ENCODE data around the gene MRPL28.
"Not testable (repeated sequence)": the region's sequence is repeated elsewhere in the genome, so short reads cannot be mapped to it uniquely, and the experiment has no call there.

MRPL28 gene

GRCh38 chr16:370443-370842, at the start of gene MRPL28:
Gene MRPL28 (minus strand): TSS chr16:370538. CDS start chr16:370218, 320 bp downstream.
- H3K36me3 Mint-ChIP-seq (ENCODE audit: low read depth), result peaks cover 9% of the 10 kb centered on the region
- no peaks in the 10 kb centered on the region for H3K9me3 Mint-ChIP-seq
- H3K4me3 Mint-ChIP-seq, result peak within 1 kb of the TSS; percentile 87
- peaks cover 2% of the 10 kb centered on the region for H3K27me3 Mint-ChIP-seq (ENCODE audit: low read depth, poor library complexity)
- TF ChIP-seq CTCF (IDR thresholded peaks at IDR 0.05), result no peak
- peak within 1 kb of the TSS; percentile 19 for H3K27ac Mint-ChIP-seq
- H3K4me1 Mint-ChIP-seq, result peaks cover 12% of the 10 kb centered on the region
- peak; percentile 94 for DNase-seq

GRCh38 chr16:415170-415498, 44.8 kb upstream of the MRPL28 start:
- H3K27ac Mint-ChIP-seq; H3K36me3 Mint-ChIP-seq (ENCODE audit: low read depth); H3K4me1 Mint-ChIP-seq; H3K27me3 Mint-ChIP-seq (ENCODE audit: low read depth, poor library complexity); H3K4me3 Mint-ChIP-seq; H3K9me3 Mint-ChIP-seq; DNase-seq: not testable (repeated sequence)

GRCh38 chr16:414395-415169, 44.2 kb upstream of the MRPL28 start:
- Mint-ChIP-seq H3K27me3 (ENCODE audit: low read depth, poor library complexity) (peaks cover 4% of the 10 kb centered on the region), H3K36me3 (ENCODE audit: low read depth) (peaks cover 3% of the 10 kb centered on the region), H3K9me3 (no peaks in the 10 kb centered on the region), H3K4me1 (peaks cover 12% of the 10 kb centered on the region), H3K4me3 (no peak overlapping the region), H3K27ac (no peak overlapping the region)
- no peak for DNase-seq
- TF ChIP-seq CTCF (IDR thresholded peaks at IDR 0.05), result no peak

GRCh38 chr16:411576-412265, 41.4 kb upstream of the MRPL28 start:
- H3K9me3 Mint-ChIP-seq, result no peaks in the 10 kb centered on the region
- no peak for DNase-seq
- no peak overlapping the region for H3K4me3 Mint-ChIP-seq
- no peak overlapping the region for H3K27ac Mint-ChIP-seq
- peaks cover 10% of the 10 kb centered on the region for H3K36me3 Mint-ChIP-seq (ENCODE audit: low read depth)
- H3K4me1 Mint-ChIP-seq, result peaks cover 16% of the 10 kb centered on the region
- no peak for TF ChIP-seq CTCF (IDR thresholded peaks at IDR 0.05)
- no peaks in the 10 kb centered on the region for H3K27me3 Mint-ChIP-seq (ENCODE audit: low read depth, poor library complexity)

GRCh38 chr16:410516-411178, 40.3 kb upstream of the MRPL28 start:
- no peak for DNase-seq
- Mint-ChIP-seq H3K36me3 (ENCODE audit: low read depth) (peaks cover 10% of the 10 kb centered on the region), H3K27ac (no peak overlapping the region), H3K27me3 (ENCODE audit: low read depth, poor library complexity) (no peaks in the 10 kb centered on the region), H3K9me3 (no peaks in the 10 kb centered on the region), H3K4me3 (no peak overlapping the region), H3K4me1 (peaks cover 16% of the 10 kb centered on the region)
- no peak for TF ChIP-seq CTCF (IDR thresholded peaks at IDR 0.05)

- Mint-ChIP-seq H3K36me3 (ENCODE audit: low read depth) (peaks cover 10% of the 10 kb centered on the region), H3K4me1 (peaks cover 16% of the 10 kb centered on the region), H3K27ac (no peak overlapping the region), H3K4me3 (no peak overlapping the region), H3K9me3 (no peaks in the 10 kb centered on the region), H3K27me3 (ENCODE audit: low read depth, poor library complexity) (no peaks in the 10 kb centered on the region)
- DNase-seq, result no peak
- TF ChIP-seq CTCF (IDR thresholded peaks at IDR 0.05), result no peak
Observed at GRCh38 chr16:407253-407652, 36.9 kb upstream of the MRPL28 start.
